K562 (cell line): ENCODE measurements around the gene EEF1A1. TPM values are rescaled to one million over a fixed set of nuclear protein-coding genes. Genes with fewer than 3 reads are reported as not detected.
A peak's percentile ranks its signal among the peaks of the same experiment; 100 is the strongest.

Experiments used
- ARID4B ChIP-seq: sonication (generic); formaldehyde crosslinking; IDR thresholded peaks from 2 replicates; pipeline ENCODE4 v1.8.0; 2022; ENCODE audit warnings: mild to moderate bottlenecking, missing genetic modification reagents
- CBFA2T2 ChIP-seq: fragments of 450-650 bp; conservative IDR thresholded peaks from 2 replicates; pipeline ENCODE4 v1.6.1; 2017; ENCODE audit warnings: mild to moderate bottlenecking
- CHCHD3 ChIP-seq: fragments of 250-450 bp; sonication (Bioruptor Pico); IDR thresholded peaks from 2 replicates; pipeline ENCODE4 v2.1.2; 2022; ENCODE audit warnings: mild to moderate bottlenecking
- CREB3L1 ChIP-seq: fragments of 450-650 bp; IDR thresholded peaks from 2 replicates; pipeline ENCODE4 v1.6.1; 2014; ENCODE audit warnings: low read depth, mild to moderate bottlenecking, moderate library complexity, borderline replicate concordance
- DACH1 ChIP-seq: fragments of 450-650 bp; IDR thresholded peaks from 2 replicates; pipeline ENCODE4 v1.6.1; 2018; ENCODE audit not compliant: partially characterized antibody
- FOXK1 ChIP-seq: sonication (generic); formaldehyde crosslinking; IDR thresholded peaks from 2 replicates; pipeline ENCODE4 v1.8.0; 2022; ENCODE audit warnings: missing genetic modification reagents, mild to moderate bottlenecking, borderline replicate concordance
- FOXK2 ChIP-seq, 2 experiments: fragments of 450-650 bp; IDR thresholded peaks in 1 of 2; conservative IDR thresholded peaks in 1 of 2; 2 replicates each; pipeline ENCODE4 v1.6.1; 2016; ENCODE audit warnings: low read depth in 2 of 2, mild to moderate bottlenecking in 1 of 2
- GTF2B ChIP-seq: IDR thresholded peaks from 2 replicates; pipeline ENCODE4 v1.6.1; 2011; ENCODE audit not compliant: insufficient read length; ENCODE audit errors: extremely low read depth
- KHSRP ChIP-seq: fragments of 450-650 bp; IDR thresholded peaks from 2 replicates; pipeline ENCODE4 v1.6.1; 2017
- NKRF ChIP-seq: fragments of 450-650 bp; IDR thresholded peaks from 2 replicates; pipeline ENCODE4 v1.6.1; 2016; ENCODE audit warnings: borderline replicate concordance
- PHB ChIP-seq: fragments of 250-450 bp; sonication (Bioruptor Pico); IDR thresholded peaks from 2 replicates; pipeline ENCODE4 v1.5.0; 2021
- ZNF121 ChIP-seq: sonication (generic); formaldehyde crosslinking; conservative IDR thresholded peaks from 2 replicates; pipeline ENCODE4 v1.8.0; 2022; ENCODE audit warnings: missing genetic modification reagents
- ZNF165 ChIP-seq: fragments of 250-450 bp; sonication (Bioruptor Pico); IDR thresholded peaks from 2 replicates; pipeline ENCODE4 v1.4.0; 2020; ENCODE audit warnings: borderline replicate concordance
- polyA plus RNA-seq, 8 experiments: library from polyadenylated mRNA; depleted of rRNA in 4 of 8; stranded (reverse) in 5 of 8; unstranded in 3 of 8; fragments of >200 nt; fragmentation: Nextera tagmentation in 2 of 8; fragmentation: Illumina TruSeq in 1 of 8; extraction: Ambion mirVana in 2 of 8; extraction: Trizol in 1 of 8; gene quantifications; 2 replicates each; pipeline versions ENCODE4 v1.2.1 to v1.2.3, GENCODE V29; 2011 to 2014; ENCODE audit warnings: inconsistent platforms in 1 of 8, missing spikeins in 1 of 8
- total RNA-seq, 7 experiments: library from RNA; depleted of rRNA in 6 of 7; stranded (reverse); fragments of >200 nt in 6 of 7; fragmentation: Illumina TruSeq in 2 of 7; extraction: Trizol in 2 of 7; gene quantifications; 2 replicates each; pipeline versions ENCODE4 v1.2.1 to v1.2.3, GENCODE V29; 2011 to 2021; ENCODE audit warnings: low replicate concordance in 1 of 7
- TF ChIP-seq, protein P1 (sequence below), 2 experiments: fragments of 450-650 bp; IDR thresholded peaks; 2 replicates each; pipeline ENCODE4 v1.6.1; 2018; ENCODE audit warnings: mild to moderate bottlenecking in 2 of 2, low read depth in 1 of 2; ENCODE audit not compliant: partially characterized antibody in 2 of 2

Gene EEF1A1
- total and polyA plus RNA-seq, 9 of the 15 experiments (the other 6 are each of a cell fraction or from before 2014, with no cell fraction given), result 6,453 to 17,323 (median 11,082) TPM

GRCh38 chr6:73523434-73524123 is 2.7 kb upstream of the EEF1A1 start (continued):
- TF ChIP-seq FOXK2 (conservative IDR thresholded peaks at IDR 0.05 in 1 of 2, IDR thresholded peaks at IDR 0.05 in 1 of 2; ENCODE audit: low read depth in 2 of 2) (no peak; a peak in 1 of 4 replicates), CBFA2T2 (peak; percentile 26), CREB3L1 (no peak), CHCHD3 (CRISPR knock-in tag) (no peak), PHB (CRISPR knock-in tag) (no peak), FOXK1 (no peak), ZNF121 (CRISPR knock-in tag) (no peak), DACH1 (peak; percentile 92), GTF2B (peak; percentile 16), KHSRP (no peak), ARID4B (peak; percentile 96), NKRF (0 out of 2 replicates have a peak, but pooled peaks have one; percentile 11), ZNF165 (CRISPR knock-in tag) (no peak)
- TF ChIP-seq, protein P1, sequence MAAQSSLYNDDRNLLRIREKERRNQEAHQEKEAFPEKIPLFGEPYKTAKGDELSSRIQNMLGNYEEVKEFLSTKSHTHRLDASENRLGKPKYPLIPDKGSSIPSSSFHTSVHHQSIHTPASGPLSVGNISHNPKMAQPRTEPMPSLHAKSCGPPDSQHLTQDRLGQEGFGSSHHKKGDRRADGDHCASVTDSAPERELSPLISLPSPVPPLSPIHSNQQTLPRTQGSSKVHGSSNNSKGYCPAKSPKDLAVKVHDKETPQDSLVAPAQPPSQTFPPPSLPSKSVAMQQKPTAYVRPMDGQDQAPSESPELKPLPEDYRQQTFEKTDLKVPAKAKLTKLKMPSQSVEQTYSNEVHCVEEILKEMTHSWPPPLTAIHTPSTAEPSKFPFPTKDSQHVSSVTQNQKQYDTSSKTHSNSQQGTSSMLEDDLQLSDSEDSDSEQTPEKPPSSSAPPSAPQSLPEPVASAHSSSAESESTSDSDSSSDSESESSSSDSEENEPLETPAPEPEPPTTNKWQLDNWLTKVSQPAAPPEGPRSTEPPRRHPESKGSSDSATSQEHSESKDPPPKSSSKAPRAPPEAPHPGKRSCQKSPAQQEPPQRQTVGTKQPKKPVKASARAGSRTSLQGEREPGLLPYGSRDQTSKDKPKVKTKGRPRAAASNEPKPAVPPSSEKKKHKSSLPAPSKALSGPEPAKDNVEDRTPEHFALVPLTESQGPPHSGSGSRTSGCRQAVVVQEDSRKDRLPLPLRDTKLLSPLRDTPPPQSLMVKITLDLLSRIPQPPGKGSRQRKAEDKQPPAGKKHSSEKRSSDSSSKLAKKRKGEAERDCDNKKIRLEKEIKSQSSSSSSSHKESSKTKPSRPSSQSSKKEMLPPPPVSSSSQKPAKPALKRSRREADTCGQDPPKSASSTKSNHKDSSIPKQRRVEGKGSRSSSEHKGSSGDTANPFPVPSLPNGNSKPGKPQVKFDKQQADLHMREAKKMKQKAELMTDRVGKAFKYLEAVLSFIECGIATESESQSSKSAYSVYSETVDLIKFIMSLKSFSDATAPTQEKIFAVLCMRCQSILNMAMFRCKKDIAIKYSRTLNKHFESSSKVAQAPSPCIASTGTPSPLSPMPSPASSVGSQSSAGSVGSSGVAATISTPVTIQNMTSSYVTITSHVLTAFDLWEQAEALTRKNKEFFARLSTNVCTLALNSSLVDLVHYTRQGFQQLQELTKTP (IDR thresholded peaks at IDR 0.05; ENCODE audit: low read depth in 1 of 2, partially characterized antibody in 2 of 2), result peak in 1 of 2 experiments; percentile 20
